ENCODE results near the gene MACC1. TPM values are rescaled to one million over a fixed set of nuclear protein-coding genes. Genes with fewer than 3 reads are reported as not detected.
A peak's percentile ranks its signal among the peaks of the same experiment; 100 is the strongest.

MACC1 gene
- total and polyA plus RNA-seq, 4 donors, result 0.69 to 3.0 (median 1.7) TPM; not detected in 1

DNA sequence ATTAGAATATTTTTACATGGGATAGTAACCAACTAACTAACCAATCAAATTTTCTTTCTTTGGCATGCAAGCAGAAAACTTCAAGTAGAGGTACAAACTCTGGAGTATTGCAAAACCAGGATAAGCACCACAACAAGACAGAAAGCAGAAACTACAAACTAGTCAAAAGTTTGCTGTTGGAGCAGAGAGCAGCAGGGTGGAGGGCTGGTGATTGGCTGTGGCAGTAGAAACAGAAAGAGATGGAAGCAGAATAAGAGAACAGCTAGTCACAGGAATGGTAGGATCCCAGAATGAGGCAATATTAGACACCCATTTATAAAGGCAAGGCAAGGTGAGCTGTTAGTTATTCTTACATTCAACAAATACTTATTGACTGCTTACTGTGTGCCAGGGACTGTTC lies 6.8 kb upstream of the MACC1 start:
- no peak for ATAC-seq (ENCODE audit: low FRiP score)
- intact Hi-C loops (cut with DNase I), result no loop called here

DNA sequence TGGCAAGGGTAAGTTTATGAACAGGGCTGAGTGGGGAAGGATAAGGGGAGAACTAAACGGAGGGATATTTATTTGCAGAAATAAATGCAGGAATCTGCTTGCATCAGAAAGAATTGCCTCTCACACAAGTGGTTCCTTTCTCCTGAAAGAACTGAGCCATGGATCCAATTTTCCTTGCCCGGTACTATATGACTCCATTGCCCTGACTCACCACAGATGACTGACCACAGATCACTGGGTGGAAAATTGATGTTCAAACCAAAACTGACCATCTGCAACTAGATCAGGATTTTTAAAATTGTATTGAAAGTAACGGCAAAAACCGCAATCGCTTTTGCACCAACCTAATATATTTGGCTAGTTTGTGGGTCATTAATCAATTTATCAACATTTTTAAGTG lies 6.2 kb upstream of the MACC1 start:
- no peaks in the 10 kb centered on the region for H3K36me3 ChIP-seq (ENCODE audit: control insufficient read depth in 1 of 2, insufficient read depth in 2 of 2, low read length in 1 of 2)
- intact Hi-C loops (cut with DNase I), result no loop called here
- H3K9me3 ChIP-seq (ENCODE audit: control insufficient read depth, low read length), result peaks cover 1% of the 10 kb centered on the region
- no peak for ATAC-seq (ENCODE audit: low FRiP score)
- H3K27ac ChIP-seq (ENCODE audit: low read depth in 1 of 2, low read length in 2 of 2), result no peak overlapping the region
- H3K4me3 ChIP-seq (ENCODE audit: low read length in 2 of 2), result no peak overlapping the region
- DNase-seq, result no peak
- WGBS, 2 donors, result 93 to 97% methylated on average over 5 of the region's 5 CpGs
- no peaks in the 10 kb centered on the region for H3K4me1 ChIP-seq (ENCODE audit: control insufficient read depth in 1 of 2, insufficient read depth in 2 of 2, low read length in 2 of 2)
- no peaks in the 10 kb centered on the region for H3K27me3 ChIP-seq (ENCODE audit: control insufficient read depth in 1 of 2, insufficient read depth in 2 of 2, low read length in 1 of 2)

More for the DNA sequence above, 6.8 kb upstream of the MACC1 start:
- no peak overlapping the region for H3K4me3 ChIP-seq (ENCODE audit: low read length in 2 of 2)
- H3K4me1 ChIP-seq (ENCODE audit: control insufficient read depth in 1 of 2, insufficient read depth in 2 of 2, low read length in 2 of 2), result no peaks in the 10 kb centered on the region
- H3K9me3 ChIP-seq (ENCODE audit: control insufficient read depth, low read length), result peaks cover 1% of the 10 kb centered on the region
- no peak for DNase-seq
- H3K36me3 ChIP-seq (ENCODE audit: control insufficient read depth in 1 of 2, insufficient read depth in 2 of 2, low read length in 1 of 2), result no peaks in the 10 kb centered on the region
- no peaks in the 10 kb centered on the region for H3K27me3 ChIP-seq (ENCODE audit: control insufficient read depth in 1 of 2, insufficient read depth in 2 of 2, low read length in 1 of 2)
- no peak overlapping the region for H3K27ac ChIP-seq (ENCODE audit: low read depth in 1 of 2, low read length in 2 of 2)

DNA sequence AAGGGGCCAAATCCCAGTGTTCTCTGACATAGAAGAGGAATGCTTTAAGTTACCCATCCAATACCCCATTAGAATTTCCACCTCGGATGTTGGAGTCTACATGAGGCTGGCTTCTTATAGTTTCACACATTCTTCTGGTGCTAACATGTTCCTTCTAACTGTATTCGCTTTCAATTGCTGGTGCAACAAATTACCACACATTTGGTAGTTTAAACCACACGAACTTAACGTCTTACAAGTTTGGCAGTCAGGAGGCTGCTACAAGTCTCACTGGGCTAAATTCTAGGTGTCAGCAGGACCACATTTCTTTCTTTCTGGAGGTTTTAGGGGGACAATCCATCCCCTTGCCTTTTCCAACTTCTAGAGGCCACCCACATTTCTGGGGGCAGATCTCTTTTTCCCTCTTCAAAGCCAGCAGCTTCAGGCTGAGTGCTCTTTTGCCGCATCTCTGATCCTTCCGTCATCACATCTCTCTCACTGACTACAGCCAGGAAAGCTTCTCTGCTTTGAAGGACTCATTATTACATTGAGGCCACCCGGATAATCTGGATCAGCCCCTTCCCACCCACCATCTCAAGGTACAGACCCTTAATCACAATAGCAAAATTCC lies 5.1 kb upstream of the MACC1 start:
- DNase-seq (no peak), ATAC-seq (ENCODE audit: low FRiP score) (no peak)
- Histone ChIP-seq H3K36me3 (ENCODE audit: control insufficient read depth in 1 of 2, insufficient read depth in 2 of 2, low read length in 1 of 2) (no peaks in the 10 kb centered on the region), H3K27ac (ENCODE audit: low read depth in 1 of 2, low read length in 2 of 2) (no peak overlapping the region), H3K4me1 (ENCODE audit: control insufficient read depth in 1 of 2, insufficient read depth in 2 of 2, low read length in 2 of 2) (no peaks in the 10 kb centered on the region), H3K27me3 (ENCODE audit: control insufficient read depth in 1 of 2, insufficient read depth in 2 of 2, low read length in 1 of 2) (no peaks in the 10 kb centered on the region), H3K9me3 (ENCODE audit: control insufficient read depth, low read length) (peaks cover 1% of the 10 kb centered on the region), H3K4me3 (ENCODE audit: low read length in 2 of 2) (no peak overlapping the region)
- 67 to 71% methylated on average over 7 of the region's 7 CpGs for WGBS, 2 donors
- intact Hi-C loops (cut with DNase I), result no loop called here

DNA sequence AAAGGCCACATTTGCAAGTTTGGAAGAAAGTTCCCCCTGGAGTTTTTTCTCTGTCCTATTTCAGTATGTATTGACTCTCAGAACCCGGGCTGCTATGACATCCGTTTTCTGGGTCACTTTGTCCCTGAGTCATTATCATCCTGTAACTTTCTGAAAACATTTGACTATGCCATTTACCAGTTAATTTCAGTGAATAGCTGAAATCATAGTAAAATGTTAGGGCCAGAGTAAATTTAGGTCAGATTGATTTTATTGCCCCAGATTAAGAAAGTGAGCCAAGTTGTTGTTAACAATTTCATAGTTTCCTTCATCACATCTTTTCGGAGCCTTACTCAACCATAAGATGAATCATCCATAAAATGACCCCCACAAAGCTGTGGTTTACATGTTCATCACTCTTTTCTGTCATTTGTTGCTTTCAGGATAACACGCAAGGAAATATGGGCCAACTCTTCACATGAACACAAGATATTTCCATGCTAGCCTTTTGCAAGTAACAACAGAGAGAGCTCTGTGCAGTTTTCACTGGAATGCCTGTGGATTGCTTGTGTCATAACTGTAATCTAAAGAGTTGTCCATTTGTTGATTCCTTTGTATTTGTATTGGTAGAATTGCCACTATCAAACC lies 3.9 kb upstream of the MACC1 start:
- H3K27ac ChIP-seq (ENCODE audit: low read depth in 1 of 2, low read length in 2 of 2), result no peak overlapping the region
- peaks cover 1% of the 10 kb centered on the region for H3K9me3 ChIP-seq (ENCODE audit: control insufficient read depth, low read length)
- no peaks in the 10 kb centered on the region for H3K4me1 ChIP-seq (ENCODE audit: control insufficient read depth in 1 of 2, insufficient read depth in 2 of 2, low read length in 2 of 2)
- ATAC-seq (ENCODE audit: low FRiP score) (no peak), DNase-seq (no peak)
- no peaks in the 10 kb centered on the region for H3K27me3 ChIP-seq (ENCODE audit: control insufficient read depth in 1 of 2, insufficient read depth in 2 of 2, low read length in 1 of 2)
- 14 to 23% methylated on average over 4 of the region's 4 CpGs for WGBS, 2 donors
- H3K4me3 ChIP-seq (ENCODE audit: low read length in 2 of 2), result no peak overlapping the region
- intact Hi-C loops (cut with DNase I), result no loop called here
- no peaks in the 10 kb centered on the region for H3K36me3 ChIP-seq (ENCODE audit: control insufficient read depth in 1 of 2, insufficient read depth in 2 of 2, low read length in 1 of 2)

DNA sequence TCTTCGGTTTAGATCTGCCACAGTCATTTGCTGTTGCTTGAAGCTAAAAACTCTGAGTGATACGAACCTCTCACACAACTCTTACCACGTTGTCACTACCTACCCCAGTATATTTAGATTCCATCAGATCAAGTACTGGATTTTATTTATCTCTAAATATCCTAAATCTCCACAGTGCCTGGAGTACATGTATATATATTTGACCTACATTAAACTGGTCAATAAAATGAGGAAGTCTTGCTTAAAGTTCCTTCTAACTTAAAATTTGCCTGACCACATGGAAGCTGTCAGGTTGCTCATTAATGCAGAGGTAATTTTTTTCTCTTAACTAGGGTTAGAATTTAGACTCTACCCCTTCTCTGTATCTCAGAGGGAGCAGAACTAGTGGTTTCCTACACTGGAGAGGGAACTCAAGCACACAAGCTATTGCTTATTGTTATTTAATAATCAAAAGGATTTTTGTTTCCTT lies 3.1 kb upstream of the MACC1 start:
- no peak for DNase-seq
- H3K27me3 ChIP-seq (ENCODE audit: control insufficient read depth in 1 of 2, insufficient read depth in 2 of 2, low read length in 1 of 2), result no peaks in the 10 kb centered on the region
- WGBS, 2 donors, result 50 to 58% methylated on average over 3 of the region's 3 CpGs
- intact Hi-C loops (cut with DNase I), result no loop called here
- H3K27ac ChIP-seq (ENCODE audit: low read depth in 1 of 2, low read length in 2 of 2), result no peak overlapping the region
- peaks cover 1% of the 10 kb centered on the region for H3K9me3 ChIP-seq (ENCODE audit: control insufficient read depth, low read length)
- no peaks in the 10 kb centered on the region for H3K36me3 ChIP-seq (ENCODE audit: control insufficient read depth in 1 of 2, insufficient read depth in 2 of 2, low read length in 1 of 2)
- no peaks in the 10 kb centered on the region for H3K4me1 ChIP-seq (ENCODE audit: control insufficient read depth in 1 of 2, insufficient read depth in 2 of 2, low read length in 2 of 2)
- ATAC-seq (ENCODE audit: low FRiP score), result peak; percentile 19
- no peak overlapping the region for H3K4me3 ChIP-seq (ENCODE audit: low read length in 2 of 2)

DNA sequence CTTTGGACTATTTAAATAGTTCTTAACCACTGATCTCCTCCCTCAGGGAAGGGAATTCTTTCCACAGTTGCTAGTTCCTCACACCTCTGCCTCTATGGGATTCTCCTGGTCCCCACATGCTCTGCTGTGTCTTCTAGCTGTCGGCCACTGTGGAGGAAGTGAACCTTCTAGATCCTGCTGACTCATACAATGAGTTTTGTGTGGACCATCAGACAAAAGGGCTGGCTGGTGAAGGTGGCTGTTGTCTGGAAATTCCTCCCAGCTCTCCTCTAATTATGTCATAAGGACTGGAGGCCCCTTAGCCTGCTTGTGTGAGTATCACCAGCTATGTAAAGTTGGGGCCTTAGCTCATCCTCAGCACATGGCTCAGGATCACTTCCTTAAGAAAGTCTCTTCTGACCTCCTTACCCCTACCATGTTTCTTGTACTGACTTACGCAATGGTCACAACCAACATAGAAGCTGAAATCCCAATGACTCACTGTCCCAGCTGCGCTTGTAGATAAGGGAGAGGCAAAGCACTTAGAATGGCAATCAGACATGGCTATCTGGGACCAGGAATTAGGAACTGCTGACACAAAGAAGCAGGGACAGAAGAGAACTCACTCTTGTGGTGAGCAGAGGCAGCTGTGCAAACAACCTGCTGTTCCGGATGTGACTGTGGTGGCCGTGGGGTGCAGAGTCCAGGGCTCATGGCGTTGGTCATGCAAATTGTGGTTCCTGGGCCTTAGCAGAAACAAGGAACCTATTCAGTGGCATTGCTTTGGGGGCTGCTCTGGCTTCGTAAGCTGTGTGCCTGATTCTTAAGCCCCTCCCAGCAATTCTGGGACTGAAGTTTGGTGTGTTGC lies 2.5 kb upstream of the MACC1 start:
- intact Hi-C loops (cut with DNase I), result no loop called here
- DNase-seq, result peak; percentile 76 to 86
- Histone ChIP-seq H3K36me3 (ENCODE audit: control insufficient read depth in 1 of 2, insufficient read depth in 2 of 2, low read length in 1 of 2) (no peaks in the 10 kb centered on the region), H3K9me3 (ENCODE audit: control insufficient read depth, low read length) (peaks cover 1% of the 10 kb centered on the region), H3K4me3 (ENCODE audit: low read length in 2 of 2) (no peak overlapping the region), H3K4me1 (ENCODE audit: control insufficient read depth in 1 of 2, insufficient read depth in 2 of 2, low read length in 2 of 2) (no peaks in the 10 kb centered on the region), H3K27ac (ENCODE audit: low read depth in 1 of 2, low read length in 2 of 2) (peak overlapping the region in 1 of 2 donors; percentile 51), H3K27me3 (ENCODE audit: control insufficient read depth in 1 of 2, insufficient read depth in 2 of 2, low read length in 1 of 2) (no peaks in the 10 kb centered on the region)
- 63 to 70% methylated on average over 7 of the region's 7 CpGs for WGBS, 2 donors
- ATAC-seq (ENCODE audit: low FRiP score), result peak; percentile 61

DNA sequence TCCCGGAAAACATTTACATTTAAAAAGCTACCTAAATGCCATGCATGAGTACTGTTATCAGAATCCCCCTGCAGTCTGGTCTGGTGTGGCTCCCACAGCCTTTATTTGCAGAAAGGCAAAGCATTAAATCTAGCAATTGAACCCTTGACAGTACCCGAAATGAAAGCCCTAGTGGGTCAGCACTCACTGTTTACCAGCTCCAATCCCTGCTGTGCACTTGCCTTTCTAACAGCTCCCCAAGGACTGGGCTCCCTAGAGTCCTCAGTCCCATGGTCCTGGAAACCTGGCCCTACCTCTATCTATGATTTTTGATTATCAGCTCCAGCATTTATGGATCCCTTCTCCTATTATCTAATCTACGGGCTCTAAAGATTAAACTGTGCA lies 1.9 kb upstream of the MACC1 start:
- H3K9me3 ChIP-seq (ENCODE audit: control insufficient read depth, low read length), result peaks cover 1% of the 10 kb centered on the region
- H3K4me3 ChIP-seq (ENCODE audit: low read length in 2 of 2), result no peak overlapping the region
- ATAC-seq (ENCODE audit: low FRiP score), result no peak
- no peaks in the 10 kb centered on the region for H3K36me3 ChIP-seq (ENCODE audit: control insufficient read depth in 1 of 2, insufficient read depth in 2 of 2, low read length in 1 of 2)
- H3K4me1 ChIP-seq (ENCODE audit: control insufficient read depth in 1 of 2, insufficient read depth in 2 of 2, low read length in 2 of 2), result no peaks in the 10 kb centered on the region
- 69 to 75% methylated on average over 3 of the region's 3 CpGs for WGBS, 2 donors
- H3K27ac ChIP-seq (ENCODE audit: low read depth in 1 of 2, low read length in 2 of 2), result no peak overlapping the region
- no peak for DNase-seq
- intact Hi-C loops (cut with DNase I), result no loop called here
- no peaks in the 10 kb centered on the region for H3K27me3 ChIP-seq (ENCODE audit: control insufficient read depth in 1 of 2, insufficient read depth in 2 of 2, low read length in 1 of 2)

DNA sequence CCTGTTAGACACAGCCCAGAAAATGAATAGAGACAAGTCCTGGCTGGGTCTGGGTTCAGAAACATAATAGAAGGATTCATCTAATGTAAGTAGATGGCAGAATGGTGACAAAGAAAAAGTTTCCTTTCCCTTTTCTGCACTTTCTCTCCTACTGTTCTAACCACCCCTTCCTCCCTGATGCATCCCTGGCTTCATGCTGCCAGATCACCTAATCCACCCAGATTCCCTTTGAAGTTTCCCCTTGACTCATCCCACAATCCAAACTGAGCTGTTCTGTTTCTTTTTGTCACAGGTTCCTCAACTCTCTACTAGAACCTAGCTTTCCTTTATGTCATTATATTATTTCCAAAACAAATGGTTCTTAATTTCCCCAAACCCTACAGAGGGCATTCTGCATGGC lies 1.1 kb upstream of the MACC1 start:
- Histone ChIP-seq H3K27me3 (ENCODE audit: control insufficient read depth in 1 of 2, insufficient read depth in 2 of 2, low read length in 1 of 2) (no peaks in the 10 kb centered on the region), H3K4me1 (ENCODE audit: control insufficient read depth in 1 of 2, insufficient read depth in 2 of 2, low read length in 2 of 2) (no peaks in the 10 kb centered on the region), H3K9me3 (ENCODE audit: control insufficient read depth, low read length) (peaks cover 1% of the 10 kb centered on the region), H3K36me3 (ENCODE audit: control insufficient read depth in 1 of 2, insufficient read depth in 2 of 2, low read length in 1 of 2) (no peaks in the 10 kb centered on the region), H3K4me3 (ENCODE audit: low read length in 2 of 2) (no peak overlapping the region), H3K27ac (ENCODE audit: low read depth in 1 of 2, low read length in 2 of 2) (no peak overlapping the region)
- ATAC-seq (ENCODE audit: low FRiP score) (no peak), DNase-seq (no peak)
- intact Hi-C loops (cut with DNase I), result no loop called here
